Common myeloid progenitor, CD34-positive (primary cell): Measurements from ENCODE around the gene BRSK2.
"Not testable (repeated sequence)": the region's sequence is repeated elsewhere in the genome, so short reads cannot be mapped to it uniquely, and the experiment has no call there.

ENCODE experiments used
- CTCF ChIA-PET: fragments of 350-600 bp; sonication (Branson Sonifier 250); formaldehyde crosslinking; loops from one replicate; lab custom pipeline; 2021; ENCODE audit warnings: antibody characterized with exemption; lab: Charles Lee
- POLR2A ChIA-PET: fragments of 350-600 bp; sonication (Branson Sonifier 250); formaldehyde crosslinking; loops from one replicate; lab custom pipeline; 2021; ENCODE audit warnings: antibody characterized with exemption; lab: Charles Lee
- DNase-seq, 3 donors: peaks; one replicate each; pipeline versions ENCODE4 v3.0.0 to v3.0.0-alpha.2; 2013
- H3K27ac ChIP-seq, 2 experiments: 1 replicate in 1 of 2; 2 replicates in 1 of 2; pipeline ENCODE4 v1.7.0; 2013; ENCODE audit warnings: inconsistent platforms in 2 of 2, low read length in 2 of 2, mild to moderate bottlenecking in 2 of 2, low read depth in 1 of 2, moderate library complexity in 1 of 2; ENCODE audit not compliant: severe bottlenecking in 2 of 2, insufficient read depth in 1 of 2, poor library complexity in 1 of 2
- H3K27me3 ChIP-seq, 5 experiments: replicated peaks in 2 of 5; 1 replicate in 3 of 5; 2 replicates in 2 of 5; pipeline versions ENCODE4 v1.6.1 to v1.7.0; 2013; ENCODE audit warnings: low read length in 4 of 5, mild to moderate bottlenecking in 2 of 5, moderate library complexity in 2 of 5, inconsistent platforms in 1 of 5; ENCODE audit not compliant: insufficient read depth in 5 of 5, control insufficient read depth in 4 of 5
- H3K36me3 ChIP-seq, 4 experiments: 1 replicate in 2 of 4; 2 replicates in 2 of 4; pipeline versions ENCODE4 v1.6.1 to v1.7.0; 2013; ENCODE audit warnings: low read length in 3 of 4, control low read depth in 1 of 4, mild to moderate bottlenecking in 1 of 4; ENCODE audit not compliant: control insufficient read depth in 4 of 4, insufficient read depth in 4 of 4
- H3K4me1 ChIP-seq, 4 experiments: 1 replicate in 3 of 4; 2 replicates in 1 of 4; pipeline versions ENCODE4 v1.6.1 to v1.7.1; 2013; ENCODE audit warnings: low read length in 3 of 4, mild to moderate bottlenecking in 3 of 4, control low read depth in 1 of 4, inconsistent platforms in 1 of 4, moderate library complexity in 1 of 4; ENCODE audit not compliant: control insufficient read depth in 4 of 4, insufficient read depth in 4 of 4; ENCODE audit errors: control extremely low read depth in 1 of 4
- H3K4me3 ChIP-seq, 7 experiments: 1 replicate in 4 of 7; 2 replicates in 3 of 7; pipeline versions ENCODE4 v1.5.1 to v1.7.0; 2013; ENCODE audit warnings: mild to moderate bottlenecking in 7 of 7, low read length in 6 of 7, moderate library complexity in 6 of 7, inconsistent platforms in 2 of 7, low read depth in 2 of 7, control low read depth in 1 of 7; ENCODE audit not compliant: insufficient read depth in 4 of 7, control insufficient read depth in 1 of 7; ENCODE audit errors: extremely low read depth in 1 of 7
- H3K9me3 ChIP-seq, 5 experiments: 1 replicate in 4 of 5; 2 replicates in 1 of 5; pipeline versions ENCODE4 v1.6.1 to v1.7.1; 2013; ENCODE audit warnings: low read length in 4 of 5, mild to moderate bottlenecking in 2 of 5, inconsistent platforms in 1 of 5, low read depth in 1 of 5, moderate library complexity in 1 of 5; ENCODE audit not compliant: control insufficient read depth in 4 of 5, insufficient read depth in 2 of 5; ENCODE audit errors: control extremely low read depth in 1 of 5
- WGBS: methylation state at CpG from one replicate; pipeline ENCODE4 v1.1.5; 2013; ENCODE audit not compliant: insufficient coverage; 5-methylcytosine and 5-hydroxymethylcytosine counted together

The BRSK2 gene

DNA sequence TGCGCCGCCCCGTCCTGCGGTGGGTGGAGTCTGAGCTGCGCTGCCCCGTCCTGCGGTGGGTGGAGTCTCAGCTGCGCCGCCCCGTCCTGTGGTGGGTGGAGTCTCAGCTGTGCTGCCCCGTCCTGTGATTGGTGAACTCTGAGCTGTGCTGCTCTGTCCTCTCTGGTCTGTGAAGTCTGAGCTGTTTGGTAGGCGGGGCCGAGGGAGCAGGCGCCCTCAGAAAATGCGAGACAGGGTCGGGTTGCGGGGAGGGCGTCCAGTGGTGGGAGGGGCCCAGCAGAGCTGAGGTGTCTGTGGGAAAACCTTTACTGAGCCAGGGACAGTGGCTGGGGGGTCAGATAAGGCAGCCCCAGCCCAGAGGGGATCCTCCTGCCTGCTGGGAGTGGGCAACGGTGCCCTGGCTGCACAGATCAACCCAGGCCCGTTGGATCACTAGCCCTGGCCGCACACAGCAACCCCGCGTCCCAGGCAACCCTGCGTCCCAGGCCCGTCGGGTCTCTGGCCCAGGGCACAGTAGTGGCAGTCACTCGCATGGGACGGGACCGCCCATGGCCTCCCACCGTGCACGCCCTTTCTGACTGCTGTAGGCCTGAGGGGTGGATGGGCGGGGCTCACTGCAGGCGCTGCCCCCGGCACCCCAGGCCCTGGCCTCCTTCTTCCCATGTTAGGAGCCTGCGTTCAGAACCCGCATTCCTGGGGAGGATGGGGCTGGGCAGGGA is 22.8 kb downstream of the BRSK2 start:
- POLR2A ChIA-PET: no interaction called here
- no peaks in the 10 kb centered on the region for H3K4me1 ChIP-seq
- DNase-seq: no peak
- no peaks in the 10 kb centered on the region for H3K36me3 ChIP-seq
- CTCF ChIA-PET: no interaction called here
- peaks cover 2 to 26% (median 24%) of the 10 kb centered on the region in 5 experiments for H3K9me3 ChIP-seq
- no peaks in the 10 kb centered on the region for H3K27me3 ChIP-seq
- 96% methylated on average over 14 of the region's 36 CpGs for WGBS
- no peak overlapping the region for H3K27ac ChIP-seq
- H3K4me3 ChIP-seq: no peak overlapping the region

DNA sequence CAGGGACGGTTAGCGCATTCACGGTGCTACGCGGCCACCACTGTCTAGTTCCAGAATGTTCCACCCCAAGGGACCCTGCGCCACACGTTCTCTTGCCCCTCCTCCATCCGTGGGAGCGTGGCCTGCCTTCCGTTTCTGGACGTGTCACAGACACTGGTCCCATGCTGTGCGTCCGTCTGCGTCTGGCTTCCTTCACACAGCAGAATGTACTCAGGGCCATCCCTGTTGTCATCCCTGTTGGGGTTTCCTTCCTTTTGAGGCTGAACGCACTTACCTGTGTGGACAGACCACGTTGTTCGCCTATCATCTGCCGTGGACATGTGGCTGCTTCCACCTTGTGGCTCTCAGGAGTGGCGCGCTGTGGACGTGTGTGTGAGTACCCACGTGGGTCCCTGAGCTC is 24.9 kb downstream of the BRSK2 start:
- Histone ChIP-seq H3K4me1 (no peaks in the 10 kb centered on the region), H3K4me3 (no peak overlapping the region), H3K27me3 (no peaks in the 10 kb centered on the region), H3K36me3 (no peaks in the 10 kb centered on the region), H3K9me3 (peaks cover 2 to 40% (median 35%) of the 10 kb centered on the region in 5 experiments), H3K27ac (no peak overlapping the region)
- 94% methylated on average over 20 of the region's 22 CpGs for WGBS
- no peak for DNase-seq
- ChIA-PET CTCF (no interaction called here), POLR2A (no interaction called here)

DNA sequence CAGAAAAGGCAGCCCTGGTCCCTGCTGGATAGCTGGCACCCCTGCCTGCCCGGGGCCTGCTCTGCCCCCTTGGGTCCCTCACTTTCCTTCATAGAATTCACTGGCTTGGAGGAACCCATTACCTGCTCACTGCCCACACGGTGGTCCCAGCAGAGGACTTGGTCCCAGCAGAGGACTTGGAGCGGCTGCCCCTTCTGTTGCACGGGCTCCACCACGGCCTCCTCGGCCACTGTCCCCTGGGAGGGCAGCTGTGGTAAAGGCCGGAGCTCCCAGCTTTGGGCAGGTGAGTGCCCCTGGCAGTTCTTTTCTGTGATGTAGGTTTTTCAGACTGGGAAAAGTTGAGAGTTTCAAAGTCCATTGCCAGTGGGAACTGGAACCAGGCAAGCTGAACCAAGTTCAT is 25.9 kb downstream of the BRSK2 start:
- no peak for DNase-seq
- Histone ChIP-seq H3K27me3 (no peaks in the 10 kb centered on the region), H3K9me3 (peaks cover 2 to 43% (median 40%) of the 10 kb centered on the region in 5 experiments), H3K4me3 (no peak overlapping the region), H3K36me3 (no peaks in the 10 kb centered on the region), H3K27ac (no peak overlapping the region), H3K4me1 (no peaks in the 10 kb centered on the region)
- WGBS: 100% methylated on average over 7 of the region's 7 CpGs
- ChIA-PET POLR2A (no interaction called here), CTCF (no interaction called here)

DNA sequence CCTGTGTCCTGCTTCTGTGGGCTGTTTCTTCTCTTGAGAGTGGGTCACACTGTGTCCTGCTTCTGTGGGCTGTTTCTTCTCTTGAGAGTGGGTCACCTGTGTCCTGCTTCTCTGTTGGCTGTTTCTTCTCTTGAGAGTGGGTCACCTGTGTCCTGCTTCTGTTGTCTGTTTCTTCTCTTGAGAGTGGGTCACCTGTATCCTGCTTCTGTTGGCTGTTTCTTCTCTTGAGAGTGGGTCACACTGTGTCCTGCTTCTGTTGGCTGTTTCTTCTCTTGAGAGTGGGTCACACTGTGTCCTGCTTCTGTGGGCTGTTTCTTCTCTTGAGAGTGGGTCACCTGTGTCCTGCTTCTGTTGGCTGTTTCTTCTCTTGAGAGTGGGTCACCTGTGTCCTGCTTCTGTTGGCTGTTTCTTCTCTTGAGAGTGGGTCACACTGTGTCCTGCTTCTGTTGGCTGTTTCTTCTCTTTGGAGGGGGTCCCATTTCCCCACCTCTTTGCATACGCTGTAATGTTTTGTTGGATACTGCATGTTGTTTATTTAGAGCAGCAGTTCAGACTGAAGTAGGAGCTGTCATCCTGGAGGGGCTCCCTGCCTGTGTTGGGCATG is 28.6 kb downstream of the BRSK2 start:
- no CpG with 5 or more reads among the region's 1 CpG for WGBS
- CTCF ChIA-PET, POLR2A ChIA-PET: not testable (repeated sequence)

DNA sequence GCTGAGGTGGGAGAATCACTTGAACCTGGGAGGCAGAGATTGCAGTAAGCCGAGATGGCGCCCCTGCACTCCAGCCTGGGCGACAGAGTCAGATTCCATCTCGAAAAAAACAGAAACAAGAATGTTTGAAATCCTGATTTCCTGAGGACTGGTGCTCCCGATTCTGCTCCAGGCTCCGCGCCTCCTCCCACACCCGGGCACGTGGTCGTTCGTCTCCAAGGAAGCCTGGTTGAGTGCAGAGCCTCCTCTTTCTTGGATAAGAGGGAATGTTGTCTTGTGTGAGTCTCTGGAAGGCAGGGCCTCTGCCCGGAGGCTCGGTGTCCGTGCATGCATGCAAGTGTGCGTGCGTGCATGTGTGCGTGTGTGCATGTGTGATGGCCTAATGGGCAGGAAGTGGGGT is 30.1 kb downstream of the BRSK2 start:
- ChIA-PET CTCF (no interaction called here), POLR2A (no interaction called here)
- DNase-seq: no peak
- peaks cover 2 to 39% (median 34%) of the 10 kb centered on the region in 5 experiments for H3K9me3 ChIP-seq
- H3K4me3 ChIP-seq: no peak overlapping the region
- H3K27me3 ChIP-seq: no peaks in the 10 kb centered on the region
- H3K36me3 ChIP-seq: no peaks in the 10 kb centered on the region
- no peaks in the 10 kb centered on the region for H3K4me1 ChIP-seq
- no peak overlapping the region for H3K27ac ChIP-seq
- 99% methylated on average over 14 of the region's 17 CpGs for WGBS

More for the DNA sequence above, 28.6 kb downstream of the BRSK2 start:
- not testable (repeated sequence) for H3K4me3 ChIP-seq, H3K36me3 ChIP-seq, H3K4me1 ChIP-seq, H3K27me3 ChIP-seq, H3K27ac ChIP-seq
- peaks cover 2 to 43% (median 40%) of the 10 kb centered on the region in 5 experiments for H3K9me3 ChIP-seq
- DNase-seq: peak; percentile 22 to 63 (median 62)

DNA sequence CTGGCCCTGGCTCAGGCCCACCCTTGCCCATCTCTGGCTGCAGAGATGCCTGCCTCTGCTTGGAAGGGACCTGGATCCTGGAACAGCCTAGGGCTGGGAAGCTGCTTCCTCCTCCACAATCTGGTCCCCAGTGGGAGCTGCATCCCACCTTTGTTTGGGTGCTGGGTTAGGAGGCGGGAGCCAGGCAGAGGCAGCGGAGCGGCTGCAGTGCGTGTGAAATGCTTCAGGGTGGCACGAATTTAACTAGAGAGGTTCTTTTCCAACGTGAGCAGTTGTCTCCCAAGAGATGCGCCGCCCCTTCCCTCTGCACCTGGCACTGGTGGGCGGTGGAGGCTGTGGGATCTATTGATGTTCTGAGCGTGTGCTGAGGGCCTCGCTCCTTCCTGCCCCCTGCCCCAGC is 31.6 kb downstream of the BRSK2 start:
- 95% methylated on average over 10 of the region's 11 CpGs for WGBS
- Histone ChIP-seq H3K4me1 (no peaks in the 10 kb centered on the region), H3K4me3 (no peak overlapping the region), H3K27ac (no peak overlapping the region), H3K36me3 (no peaks in the 10 kb centered on the region), H3K9me3 (peaks cover 2 to 29% (median 24%) of the 10 kb centered on the region in 5 experiments), H3K27me3 (no peaks in the 10 kb centered on the region)
- no peak for DNase-seq
- ChIA-PET CTCF (no interaction called here), POLR2A (no interaction called here)

DNA sequence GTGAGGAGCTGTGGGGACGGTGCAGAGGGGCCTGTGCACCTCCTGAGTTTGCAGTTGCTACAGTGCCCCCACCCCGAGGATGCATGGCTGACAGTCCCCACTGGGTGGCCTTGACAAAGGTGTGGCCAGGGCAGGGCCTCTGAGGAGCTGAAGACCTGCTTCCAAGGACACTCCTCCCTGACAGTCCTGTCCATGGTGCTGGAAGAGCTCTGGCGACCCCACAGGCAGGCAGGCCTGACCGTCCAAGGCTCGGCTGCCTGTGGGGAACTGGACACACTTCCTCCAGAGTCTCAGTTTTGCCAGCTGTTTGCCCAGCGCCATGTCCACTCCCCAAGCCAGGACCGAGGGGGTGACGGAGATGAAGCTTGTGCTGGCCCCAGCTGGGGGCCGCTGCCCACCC is 32.7 kb downstream of the BRSK2 start:
- CTCF ChIA-PET: no interaction called here
- Histone ChIP-seq H3K27me3 (no peaks in the 10 kb centered on the region), H3K27ac (no peak overlapping the region), H3K36me3 (no peaks in the 10 kb centered on the region), H3K4me3 (no peak overlapping the region), H3K4me1 (no peaks in the 10 kb centered on the region), H3K9me3 (peaks cover 0 to 19% (median 15%) of the 10 kb centered on the region in 5 experiments)
- peak in 1 of 3 donors; percentile 13 for DNase-seq
- 85% methylated on average over 6 of the region's 9 CpGs for WGBS
- POLR2A ChIA-PET: interaction anchor here (0.8 kb wide), 1 partner anchor 27 kb away, joined by 3 read pairs; no protein-coding TSS in a partner anchor
